K562 (cell line): ENCODE measurements around the gene MMP17. TPM values are rescaled to one million over a fixed set of nuclear protein-coding genes. Genes with fewer than 3 reads are reported as not detected.

Experiments
- CBX1 ChIP-seq: sonication (generic); IDR thresholded peaks from 2 replicates; pipeline ENCODE4 v1.6.1; 2016; ENCODE audit warnings: antibody characterized with exemption, low read depth, mild to moderate bottlenecking
- CTCF ChIP-seq, 3 experiments: IDR thresholded peaks in 2 of 3; conservative IDR thresholded peaks in 1 of 3; 2 replicates each; pipeline ENCODE4 v1.5.1; 2011 to 2012; ENCODE audit warnings: low read length in 3 of 3, mild to moderate bottlenecking in 3 of 3, control low read depth in 2 of 3, improper control_type of control experiment in 1 of 3, inconsistent platforms in 1 of 3, low read depth in 1 of 3, mixed read lengths in 1 of 3, moderate library complexity in 1 of 3; ENCODE audit not compliant: insufficient read depth in 2 of 3
- CUX1 ChIP-seq: fragments of 200-800 bp; sonication (Bioruptor generic); IDR thresholded peaks from 2 replicates; pipeline ENCODE4 v1.6.1; 2016; ENCODE audit warnings: missing genetic modification characterization, missing compliant biosample characterization
- PML ChIP-seq: IDR thresholded peaks from 2 replicates; pipeline ENCODE4 v1.6.1; 2012; ENCODE audit warnings: low read length, inconsistent platforms
- TCF7L2 ChIP-seq: fragments of 150-350 bp; IDR thresholded peaks from 2 replicates; pipeline ENCODE4 v1.6.1; 2016; ENCODE audit warnings: low read depth, mild to moderate bottlenecking, low read length, moderate library complexity
- ZNF395 ChIP-seq: fragments of 200-800 bp; sonication (Bioruptor generic); IDR thresholded peaks from 2 replicates; pipeline ENCODE4 v1.6.1; 2017; ENCODE audit warnings: missing genetic modification characterization, missing compliant biosample characterization
- ZNF407 ChIP-seq: fragments of 450-650 bp; IDR thresholded peaks from 2 replicates; pipeline ENCODE4 v1.6.1; 2016; ENCODE audit warnings: low read depth
- ZNF561 ChIP-seq: fragments of 450-650 bp; formaldehyde crosslinking; conservative IDR thresholded peaks from 2 replicates; pipeline ENCODE4 v1.4.0; 2020; ENCODE audit warnings: mild to moderate bottlenecking, moderate library complexity
- ZNF785 ChIP-seq: fragments of 250-450 bp; sonication (Bioruptor Pico); IDR thresholded peaks from 2 replicates; pipeline ENCODE4 v1.4.0; 2020; ENCODE audit warnings: mild to moderate bottlenecking
- polyA plus RNA-seq, 8 experiments: library from polyadenylated mRNA; depleted of rRNA in 4 of 8; stranded (reverse) in 5 of 8; unstranded in 3 of 8; fragments of >200 nt; fragmentation: Nextera tagmentation in 2 of 8; fragmentation: Illumina TruSeq in 1 of 8; extraction: Ambion mirVana in 2 of 8; extraction: Trizol in 1 of 8; gene quantifications; 2 replicates each; pipeline versions ENCODE4 v1.2.1 to v1.2.3, GENCODE V29; 2011 to 2014; ENCODE audit warnings: inconsistent platforms in 1 of 8, missing spikeins in 1 of 8
- total RNA-seq, 7 experiments: library from RNA; depleted of rRNA in 6 of 7; stranded (reverse); fragments of >200 nt in 6 of 7; fragmentation: Illumina TruSeq in 2 of 7; extraction: Trizol in 2 of 7; gene quantifications; 2 replicates each; pipeline versions ENCODE4 v1.2.1 to v1.2.3, GENCODE V29; 2011 to 2021; ENCODE audit warnings: low replicate concordance in 1 of 7

Gene MMP17
- total and polyA plus RNA-seq, 9 of the 15 experiments (the other 6 are each of a cell fraction or from before 2014, with no cell fraction given), result 1.1 to 21.2 (median 17.1) TPM; not detected in 2

- TF ChIP-seq CTCF (IDR thresholded peaks at IDR 0.05 in 2 of 3, conservative IDR thresholded peaks at IDR 0.05 in 1 of 3; ENCODE audit: insufficient read depth in 2 of 3, low read depth in 1 of 3, low read length in 3 of 3), result no peak
- no peak for TF ChIP-seq TCF7L2
- TF ChIP-seq PML, result no peak
- no peak for TF ChIP-seq ZNF785 (CRISPR knock-in tag)
- TF ChIP-seq ZNF395 (CRISPR knock-in tag), result no peak
- no peak for TF ChIP-seq ZNF407
- TF ChIP-seq CBX1, result no peak
- TF ChIP-seq ZNF561, result no peak
- no peak for TF ChIP-seq CUX1 (CRISPR knock-in tag)
These were observed 25.9 kb downstream of the MMP17 start (continued) for GRCh38 chr12:131853832-131854797.
